ENCODE data around the gene MINK1.
"Not testable (repeated sequence)": the region's sequence is repeated elsewhere in the genome, so short reads cannot be mapped to it uniquely, and the experiment has no call there.

DNA sequence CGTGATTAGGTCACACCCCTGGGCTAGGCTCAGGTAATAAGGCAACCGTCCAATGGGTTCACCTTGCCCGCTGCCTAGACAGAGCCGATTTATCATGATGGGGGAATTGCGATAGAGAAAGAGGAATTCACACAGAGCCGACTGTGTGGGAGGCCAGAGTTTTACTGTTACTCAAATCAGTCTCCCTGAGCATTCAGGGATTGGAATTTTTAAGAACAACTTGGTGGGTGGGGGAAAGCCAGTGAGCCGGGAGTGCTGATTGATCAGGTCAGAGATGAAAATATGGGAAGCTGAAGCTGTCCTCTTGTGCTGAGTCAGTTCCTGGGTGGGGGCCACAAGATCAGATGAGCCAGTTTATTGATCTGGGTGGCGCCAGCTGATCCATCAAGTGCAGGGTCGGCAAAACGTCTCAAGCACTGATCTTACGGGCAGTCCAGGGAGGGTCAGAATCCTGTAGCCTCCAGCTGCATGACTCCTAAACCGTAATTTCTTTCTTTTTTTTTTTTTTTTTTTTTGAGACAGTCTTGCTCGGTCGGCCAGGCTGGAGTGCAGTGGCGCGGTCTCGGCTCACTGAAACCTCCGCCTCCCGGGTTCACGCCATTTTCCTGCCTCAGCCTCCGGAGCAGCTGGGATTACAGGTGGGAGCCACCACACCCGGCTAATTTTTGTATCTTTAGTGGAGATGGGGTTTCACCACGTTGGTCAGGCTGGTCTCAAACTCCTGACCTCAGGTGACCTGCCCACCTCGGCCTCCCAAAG is 93.6 kb downstream of the MINK1 start:
- TF ChIP-seq, protein P1, sequence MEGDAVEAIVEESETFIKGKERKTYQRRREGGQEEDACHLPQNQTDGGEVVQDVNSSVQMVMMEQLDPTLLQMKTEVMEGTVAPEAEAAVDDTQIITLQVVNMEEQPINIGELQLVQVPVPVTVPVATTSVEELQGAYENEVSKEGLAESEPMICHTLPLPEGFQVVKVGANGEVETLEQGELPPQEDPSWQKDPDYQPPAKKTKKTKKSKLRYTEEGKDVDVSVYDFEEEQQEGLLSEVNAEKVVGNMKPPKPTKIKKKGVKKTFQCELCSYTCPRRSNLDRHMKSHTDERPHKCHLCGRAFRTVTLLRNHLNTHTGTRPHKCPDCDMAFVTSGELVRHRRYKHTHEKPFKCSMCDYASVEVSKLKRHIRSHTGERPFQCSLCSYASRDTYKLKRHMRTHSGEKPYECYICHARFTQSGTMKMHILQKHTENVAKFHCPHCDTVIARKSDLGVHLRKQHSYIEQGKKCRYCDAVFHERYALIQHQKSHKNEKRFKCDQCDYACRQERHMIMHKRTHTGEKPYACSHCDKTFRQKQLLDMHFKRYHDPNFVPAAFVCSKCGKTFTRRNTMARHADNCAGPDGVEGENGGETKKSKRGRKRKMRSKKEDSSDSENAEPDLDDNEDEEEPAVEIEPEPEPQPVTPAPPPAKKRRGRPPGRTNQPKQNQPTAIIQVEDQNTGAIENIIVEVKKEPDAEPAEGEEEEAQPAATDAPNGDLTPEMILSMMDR (IDR thresholded peaks at IDR 0.05): not testable (repeated sequence)
- not testable (repeated sequence) for TF ChIP-seq ETV6 (CRISPR knock-in tag; IDR thresholded peaks at IDR 0.05)
- TF ChIP-seq, protein P2, sequence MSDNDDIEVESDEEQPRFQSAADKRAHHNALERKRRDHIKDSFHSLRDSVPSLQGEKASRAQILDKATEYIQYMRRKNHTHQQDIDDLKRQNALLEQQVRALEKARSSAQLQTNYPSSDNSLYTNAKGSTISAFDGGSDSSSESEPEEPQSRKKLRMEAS (CRISPR knock-in tag; IDR thresholded peaks at IDR 0.05): not testable (repeated sequence)
- TF ChIP-seq, protein P3, sequence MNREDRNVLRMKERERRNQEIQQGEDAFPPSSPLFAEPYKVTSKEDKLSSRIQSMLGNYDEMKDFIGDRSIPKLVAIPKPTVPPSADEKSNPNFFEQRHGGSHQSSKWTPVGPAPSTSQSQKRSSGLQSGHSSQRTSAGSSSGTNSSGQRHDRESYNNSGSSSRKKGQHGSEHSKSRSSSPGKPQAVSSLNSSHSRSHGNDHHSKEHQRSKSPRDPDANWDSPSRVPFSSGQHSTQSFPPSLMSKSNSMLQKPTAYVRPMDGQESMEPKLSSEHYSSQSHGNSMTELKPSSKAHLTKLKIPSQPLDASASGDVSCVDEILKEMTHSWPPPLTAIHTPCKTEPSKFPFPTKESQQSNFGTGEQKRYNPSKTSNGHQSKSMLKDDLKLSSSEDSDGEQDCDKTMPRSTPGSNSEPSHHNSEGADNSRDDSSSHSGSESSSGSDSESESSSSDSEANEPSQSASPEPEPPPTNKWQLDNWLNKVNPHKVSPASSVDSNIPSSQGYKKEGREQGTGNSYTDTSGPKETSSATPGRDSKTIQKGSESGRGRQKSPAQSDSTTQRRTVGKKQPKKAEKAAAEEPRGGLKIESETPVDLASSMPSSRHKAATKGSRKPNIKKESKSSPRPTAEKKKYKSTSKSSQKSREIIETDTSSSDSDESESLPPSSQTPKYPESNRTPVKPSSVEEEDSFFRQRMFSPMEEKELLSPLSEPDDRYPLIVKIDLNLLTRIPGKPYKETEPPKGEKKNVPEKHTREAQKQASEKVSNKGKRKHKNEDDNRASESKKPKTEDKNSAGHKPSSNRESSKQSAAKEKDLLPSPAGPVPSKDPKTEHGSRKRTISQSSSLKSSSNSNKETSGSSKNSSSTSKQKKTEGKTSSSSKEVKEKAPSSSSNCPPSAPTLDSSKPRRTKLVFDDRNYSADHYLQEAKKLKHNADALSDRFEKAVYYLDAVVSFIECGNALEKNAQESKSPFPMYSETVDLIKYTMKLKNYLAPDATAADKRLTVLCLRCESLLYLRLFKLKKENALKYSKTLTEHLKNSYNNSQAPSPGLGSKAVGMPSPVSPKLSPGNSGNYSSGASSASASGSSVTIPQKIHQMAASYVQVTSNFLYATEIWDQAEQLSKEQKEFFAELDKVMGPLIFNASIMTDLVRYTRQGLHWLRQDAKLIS (CRISPR knock-in tag; IDR thresholded peaks at IDR 0.05; ENCODE audit: borderline replicate concordance): not testable (repeated sequence)
- TF ChIP-seq, protein P4, sequence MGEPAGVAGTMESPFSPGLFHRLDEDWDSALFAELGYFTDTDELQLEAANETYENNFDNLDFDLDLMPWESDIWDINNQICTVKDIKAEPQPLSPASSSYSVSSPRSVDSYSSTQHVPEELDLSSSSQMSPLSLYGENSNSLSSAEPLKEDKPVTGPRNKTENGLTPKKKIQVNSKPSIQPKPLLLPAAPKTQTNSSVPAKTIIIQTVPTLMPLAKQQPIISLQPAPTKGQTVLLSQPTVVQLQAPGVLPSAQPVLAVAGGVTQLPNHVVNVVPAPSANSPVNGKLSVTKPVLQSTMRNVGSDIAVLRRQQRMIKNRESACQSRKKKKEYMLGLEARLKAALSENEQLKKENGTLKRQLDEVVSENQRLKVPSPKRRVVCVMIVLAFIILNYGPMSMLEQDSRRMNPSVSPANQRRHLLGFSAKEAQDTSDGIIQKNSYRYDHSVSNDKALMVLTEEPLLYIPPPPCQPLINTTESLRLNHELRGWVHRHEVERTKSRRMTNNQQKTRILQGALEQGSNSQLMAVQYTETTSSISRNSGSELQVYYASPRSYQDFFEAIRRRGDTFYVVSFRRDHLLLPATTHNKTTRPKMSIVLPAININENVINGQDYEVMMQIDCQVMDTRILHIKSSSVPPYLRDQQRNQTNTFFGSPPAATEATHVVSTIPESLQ (CRISPR knock-in tag; IDR thresholded peaks at IDR 0.05): not testable (repeated sequence)

All from WTC11 (cell line).